DND-41 (cell line): ENCODE data around the gene SPOCK2.

Source experiments
- EZH2 ChIP-seq: IDR thresholded peaks from 3 replicates; pipeline ENCODE4 v1.6.1; 2012; ENCODE audit warnings: borderline replicate concordance, low read depth, mild to moderate bottlenecking, moderate library complexity, low read length, inconsistent platforms; ENCODE audit not compliant: severe bottlenecking
- TF ChIP-seq, protein P1 (sequence below): IDR thresholded peaks from 2 replicates; pipeline ENCODE4 v1.5.1; 2012; ENCODE audit warnings: borderline replicate concordance, low read length, moderate library complexity, mild to moderate bottlenecking; ENCODE audit not compliant: poor library complexity, severe bottlenecking; ENCODE audit errors: extremely low read depth

DNA sequence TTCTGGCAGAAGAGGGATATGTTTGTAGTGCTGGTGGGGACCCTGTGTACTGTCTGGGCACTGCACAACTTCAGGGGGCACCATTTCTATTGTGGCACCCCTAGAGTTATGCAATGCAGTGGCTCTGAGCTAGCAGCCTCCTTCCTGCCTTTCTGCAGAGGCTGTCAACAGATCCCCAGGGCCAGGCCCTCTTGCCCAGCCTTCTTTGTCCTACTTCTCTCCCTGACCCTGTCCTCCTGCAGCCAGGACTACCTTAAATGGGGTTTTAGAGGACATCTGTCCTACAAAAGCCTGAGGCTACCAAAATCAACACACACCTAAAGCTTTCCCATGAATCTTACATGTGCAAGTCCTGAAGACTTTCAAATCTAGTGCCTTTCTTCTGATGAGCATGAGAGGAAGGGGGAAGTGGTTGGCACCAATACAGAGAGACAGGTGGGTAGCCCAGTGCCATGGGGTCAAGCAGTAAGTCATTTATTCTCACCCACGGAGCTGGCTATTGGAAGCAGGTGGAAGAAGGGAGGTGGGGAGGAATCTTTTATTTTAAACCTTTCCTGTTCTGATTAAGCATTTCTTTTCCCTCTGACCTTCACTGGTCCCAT is 2.4 kb downstream of the SPOCK2 start:
- TF ChIP-seq, protein P1, sequence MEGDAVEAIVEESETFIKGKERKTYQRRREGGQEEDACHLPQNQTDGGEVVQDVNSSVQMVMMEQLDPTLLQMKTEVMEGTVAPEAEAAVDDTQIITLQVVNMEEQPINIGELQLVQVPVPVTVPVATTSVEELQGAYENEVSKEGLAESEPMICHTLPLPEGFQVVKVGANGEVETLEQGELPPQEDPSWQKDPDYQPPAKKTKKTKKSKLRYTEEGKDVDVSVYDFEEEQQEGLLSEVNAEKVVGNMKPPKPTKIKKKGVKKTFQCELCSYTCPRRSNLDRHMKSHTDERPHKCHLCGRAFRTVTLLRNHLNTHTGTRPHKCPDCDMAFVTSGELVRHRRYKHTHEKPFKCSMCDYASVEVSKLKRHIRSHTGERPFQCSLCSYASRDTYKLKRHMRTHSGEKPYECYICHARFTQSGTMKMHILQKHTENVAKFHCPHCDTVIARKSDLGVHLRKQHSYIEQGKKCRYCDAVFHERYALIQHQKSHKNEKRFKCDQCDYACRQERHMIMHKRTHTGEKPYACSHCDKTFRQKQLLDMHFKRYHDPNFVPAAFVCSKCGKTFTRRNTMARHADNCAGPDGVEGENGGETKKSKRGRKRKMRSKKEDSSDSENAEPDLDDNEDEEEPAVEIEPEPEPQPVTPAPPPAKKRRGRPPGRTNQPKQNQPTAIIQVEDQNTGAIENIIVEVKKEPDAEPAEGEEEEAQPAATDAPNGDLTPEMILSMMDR = no peak
- no peak for TF ChIP-seq EZH2
